Measurements from ENCODE around the gene NFKBIL1. TPM values are rescaled to one million over a fixed set of nuclear protein-coding genes. Genes with fewer than 3 reads are reported as not detected.

Gene NFKBIL1
- total RNA-seq, 1 donor: 20.0 TPM

DNA sequence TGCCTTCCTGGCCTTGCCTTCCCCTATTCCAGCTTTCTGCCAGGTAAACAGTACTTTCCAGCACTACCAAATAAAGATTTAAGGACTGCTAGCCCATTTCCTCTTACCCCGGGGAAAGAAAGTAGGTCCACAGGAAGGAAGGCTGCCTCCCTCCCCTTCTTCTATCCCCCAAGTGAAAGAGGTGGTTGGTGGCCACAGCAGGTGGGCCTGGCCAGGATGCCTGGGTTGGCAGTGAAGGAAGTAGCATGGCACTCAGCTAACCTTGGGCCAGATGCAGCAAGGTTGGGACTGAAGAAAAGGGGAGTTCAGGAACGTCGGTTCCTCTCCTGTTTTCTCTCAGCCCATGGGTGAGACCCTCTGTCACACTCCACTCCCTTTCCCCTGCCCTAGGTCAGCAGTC lies 8.9 kb downstream of the NFKBIL1 start:
- H3K4me3 ChIP-seq (ENCODE audit: low read depth, low read length): no peak overlapping the region
- TF ChIP-seq, protein P1, sequence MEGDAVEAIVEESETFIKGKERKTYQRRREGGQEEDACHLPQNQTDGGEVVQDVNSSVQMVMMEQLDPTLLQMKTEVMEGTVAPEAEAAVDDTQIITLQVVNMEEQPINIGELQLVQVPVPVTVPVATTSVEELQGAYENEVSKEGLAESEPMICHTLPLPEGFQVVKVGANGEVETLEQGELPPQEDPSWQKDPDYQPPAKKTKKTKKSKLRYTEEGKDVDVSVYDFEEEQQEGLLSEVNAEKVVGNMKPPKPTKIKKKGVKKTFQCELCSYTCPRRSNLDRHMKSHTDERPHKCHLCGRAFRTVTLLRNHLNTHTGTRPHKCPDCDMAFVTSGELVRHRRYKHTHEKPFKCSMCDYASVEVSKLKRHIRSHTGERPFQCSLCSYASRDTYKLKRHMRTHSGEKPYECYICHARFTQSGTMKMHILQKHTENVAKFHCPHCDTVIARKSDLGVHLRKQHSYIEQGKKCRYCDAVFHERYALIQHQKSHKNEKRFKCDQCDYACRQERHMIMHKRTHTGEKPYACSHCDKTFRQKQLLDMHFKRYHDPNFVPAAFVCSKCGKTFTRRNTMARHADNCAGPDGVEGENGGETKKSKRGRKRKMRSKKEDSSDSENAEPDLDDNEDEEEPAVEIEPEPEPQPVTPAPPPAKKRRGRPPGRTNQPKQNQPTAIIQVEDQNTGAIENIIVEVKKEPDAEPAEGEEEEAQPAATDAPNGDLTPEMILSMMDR (IDR thresholded peaks at IDR 0.05; ENCODE audit: insufficient read depth, low read length): no peak
- DNase-seq (ENCODE audit: low read depth): no peak

DNA sequence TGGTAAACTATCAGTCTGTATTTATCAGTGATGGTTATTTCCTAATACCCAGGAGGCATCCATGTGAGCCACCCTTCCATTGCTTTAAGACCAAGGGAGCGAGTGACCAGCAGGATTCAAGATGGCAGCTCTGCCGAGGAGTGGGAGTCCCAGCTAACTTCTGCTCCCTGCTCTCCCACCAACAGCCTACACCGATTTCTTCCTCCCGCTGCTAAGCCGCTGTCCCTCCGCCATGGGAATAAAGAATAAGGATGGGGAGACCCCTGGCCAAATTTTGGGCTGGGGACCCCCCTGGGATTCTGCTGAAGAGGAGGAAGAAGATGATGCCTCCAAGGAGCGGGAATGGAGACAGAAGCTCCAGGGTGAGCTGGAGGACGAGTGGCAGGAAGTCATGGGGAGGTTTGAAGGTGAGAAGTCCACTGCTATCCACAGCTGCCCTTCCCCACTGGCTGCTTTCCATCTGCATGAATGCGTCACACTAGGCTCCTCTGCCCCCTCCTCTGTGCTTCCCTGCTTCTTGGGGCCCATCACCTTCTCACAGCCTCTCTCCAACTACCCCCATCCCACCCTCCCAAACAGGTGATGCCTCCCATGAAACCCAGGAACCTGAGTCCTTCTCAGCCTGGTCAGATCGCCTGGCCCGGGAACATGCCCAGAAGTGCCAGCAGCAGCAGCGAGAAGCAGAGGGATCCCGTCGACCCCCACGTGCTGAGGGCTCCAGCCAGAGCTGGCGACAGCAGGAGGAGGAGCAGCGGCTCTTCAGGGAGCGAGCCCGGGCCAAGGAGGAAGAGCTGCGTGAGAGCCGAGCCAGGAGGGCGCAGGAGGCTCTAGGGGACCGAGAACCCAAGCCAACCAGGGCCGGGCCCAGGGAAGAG lies 10.3 kb downstream of the NFKBIL1 start:
- TF ChIP-seq, protein P1 (IDR thresholded peaks at IDR 0.05; ENCODE audit: insufficient read depth, low read length): no peak
- DNase-seq (ENCODE audit: low read depth): no peak
- no peak overlapping the region for H3K4me3 ChIP-seq (ENCODE audit: low read depth, low read length)

DNA sequence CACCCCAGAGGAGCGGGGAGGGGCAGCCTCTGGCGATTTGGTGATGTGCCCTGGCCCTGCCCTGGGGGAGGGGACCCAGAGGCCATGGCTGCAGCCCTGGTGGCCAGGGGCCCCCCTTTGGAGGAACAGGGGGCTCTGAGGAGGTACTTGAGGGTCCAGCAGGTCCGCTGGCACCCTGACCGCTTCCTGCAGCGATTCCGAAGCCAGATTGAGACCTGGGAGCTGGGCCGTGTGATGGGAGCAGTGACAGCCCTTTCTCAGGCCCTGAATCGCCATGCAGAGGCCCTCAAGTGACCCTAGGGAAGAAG lies 10.9 kb downstream of the NFKBIL1 start:
- TF ChIP-seq, protein P1 (IDR thresholded peaks at IDR 0.05; ENCODE audit: insufficient read depth, low read length): no peak
- no peak for DNase-seq (ENCODE audit: low read depth)
- H3K4me3 ChIP-seq (ENCODE audit: low read depth, low read length): no peak overlapping the region

DNA sequence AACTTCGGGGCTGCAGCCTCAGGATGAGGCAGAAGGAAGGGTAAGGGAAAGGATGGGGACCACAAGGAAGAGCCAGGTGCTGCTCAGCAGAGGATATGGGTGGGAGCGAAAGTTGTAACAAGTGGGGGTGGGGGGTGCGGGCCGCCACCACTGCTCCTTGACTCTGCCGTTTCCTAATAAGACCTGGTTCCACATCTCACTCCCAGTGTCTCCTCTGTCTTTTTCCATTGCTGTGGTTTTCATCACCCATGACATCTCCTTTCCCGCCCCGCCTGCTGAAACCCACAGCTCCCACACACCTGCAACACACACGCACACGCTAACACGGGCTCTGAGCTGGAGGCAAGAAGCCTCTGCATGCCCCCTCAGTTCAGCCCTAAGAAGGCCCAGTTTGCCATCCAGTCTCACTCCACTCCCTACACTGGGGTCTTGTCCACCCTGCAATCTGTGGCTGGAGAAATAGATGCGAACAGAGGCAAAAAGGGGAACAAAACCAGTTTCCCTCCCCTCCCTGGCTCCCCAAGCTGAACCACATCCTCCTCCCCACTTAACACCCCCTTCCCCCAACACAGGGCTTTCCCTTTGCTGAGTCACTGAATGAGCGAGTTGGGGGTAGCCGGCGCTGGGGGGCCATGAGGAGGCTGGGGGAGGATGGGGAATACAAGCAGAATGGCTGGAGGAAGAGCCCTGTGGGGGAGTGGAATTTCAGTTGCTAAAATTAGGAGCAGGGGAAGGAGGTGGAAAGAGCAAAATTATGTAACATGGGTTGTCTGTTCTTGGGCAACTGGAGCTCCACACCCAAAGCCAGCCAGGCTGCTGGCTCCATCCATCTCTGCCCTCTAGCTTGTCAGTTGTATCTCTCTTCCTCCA lies 11.5 kb downstream of the NFKBIL1 start:
- no peak overlapping the region for H3K4me3 ChIP-seq (ENCODE audit: low read depth, low read length)
- peak; percentile 17 for DNase-seq (ENCODE audit: low read depth)
- TF ChIP-seq, protein P1 (IDR thresholded peaks at IDR 0.05; ENCODE audit: insufficient read depth, low read length): no peak

DNA sequence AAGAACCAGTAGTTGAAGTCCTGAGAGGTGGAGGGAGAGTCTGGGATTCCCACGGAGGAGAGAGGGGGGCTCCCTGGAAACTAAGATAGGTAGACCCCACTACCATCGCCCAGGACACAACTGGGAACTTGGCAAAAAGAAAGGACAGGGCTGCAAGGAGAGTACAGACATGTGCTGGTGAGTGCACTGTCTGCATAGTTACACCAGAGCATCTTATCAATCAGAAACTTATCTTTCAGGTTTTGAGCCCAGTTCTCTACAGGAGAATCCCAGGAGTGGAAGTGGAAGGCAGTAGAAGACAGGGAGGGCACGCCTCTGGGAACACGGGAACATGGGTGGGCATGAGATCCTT lies 12.2 kb downstream of the NFKBIL1 start:
- H3K4me3 ChIP-seq (ENCODE audit: low read depth, low read length): no peak overlapping the region
- no peak for DNase-seq (ENCODE audit: low read depth)
- TF ChIP-seq, protein P1 (IDR thresholded peaks at IDR 0.05; ENCODE audit: insufficient read depth, low read length): no peak

DNA sequence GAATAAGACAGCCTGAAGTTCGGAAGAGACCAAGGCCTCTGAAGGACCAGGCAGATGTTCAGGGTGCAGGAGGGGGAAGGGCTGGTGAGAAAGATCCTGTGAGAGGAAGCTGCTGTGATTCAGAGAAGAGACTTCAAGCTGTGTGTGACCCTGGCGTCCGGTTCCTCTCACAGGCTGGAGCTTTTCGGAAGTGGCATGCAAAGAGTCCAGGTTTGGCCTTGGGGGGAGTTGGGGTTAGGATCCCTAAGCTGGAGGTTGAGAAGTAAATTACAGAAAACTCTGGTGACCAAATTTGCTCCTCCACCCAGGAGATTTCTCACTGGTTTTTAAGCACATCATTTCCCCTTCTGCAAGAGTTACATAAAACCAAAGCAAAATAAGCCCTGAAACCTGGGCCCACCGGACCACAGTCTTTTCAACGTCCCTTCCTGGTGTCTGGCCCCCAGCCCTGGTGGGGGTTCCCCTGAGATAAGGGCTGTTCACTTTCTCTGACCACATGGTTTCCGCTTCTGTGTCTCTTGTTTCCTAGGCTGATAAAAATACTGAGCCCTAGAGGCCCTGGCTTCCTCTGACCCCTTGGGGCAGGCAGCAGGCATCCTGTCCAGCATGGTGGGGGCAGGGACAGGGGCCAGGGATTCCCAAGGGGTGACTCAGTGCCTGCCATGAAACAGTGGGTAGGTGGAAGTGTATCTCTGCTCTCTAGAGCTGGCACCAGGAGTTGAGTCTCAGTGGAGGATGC lies 12.7 kb downstream of the NFKBIL1 start:
- TF ChIP-seq, protein P1 (IDR thresholded peaks at IDR 0.05; ENCODE audit: insufficient read depth, low read length): no peak
- H3K4me3 ChIP-seq (ENCODE audit: low read depth, low read length): no peak overlapping the region
- DNase-seq (ENCODE audit: low read depth): peak; percentile 39

Measured in fibroblast of the aortic adventitia (primary cell).